Upper lobe of left lung (tissue), 6 donors: ENCODE data around the gene KCNJ1. TPM values are rescaled to one million over a fixed set of nuclear protein-coding genes. Genes with fewer than 3 reads are reported as not detected.

Source experiments
- ATAC-seq, 2 donors: fragments of 200-7000 bp; cut with Tn5 transposase; one replicate each; pipeline ENCODE4 v1.9.1; 2022; ENCODE audit warnings: mild to moderate bottlenecking in 2 of 2, moderate library complexity in 2 of 2; ENCODE audit not compliant: low FRiP score in 2 of 2
- DNase-seq, 2 donors: peaks; one replicate each; pipeline ENCODE4 v3.0.0-alpha.2; 2019 to 2020
- H3K27ac ChIP-seq, 4 donors: fragments of 200-600 bp; sonication (generic); one replicate each; pipeline ENCODE4 v1.5.1; 2016 to 2019
- H3K27me3 ChIP-seq, 4 donors: fragments of 200-600 bp; sonication (generic); one replicate each; pipeline ENCODE4 v1.5.1; 2017 to 2019
- H3K36me3 ChIP-seq, 4 donors: fragments of 200-600 bp; sonication (generic); one replicate each; pipeline ENCODE4 v1.5.1; 2016 to 2019
- H3K4me1 ChIP-seq, 4 donors: fragments of 200-600 bp; sonication (generic); one replicate each; pipeline ENCODE4 v1.5.1; 2018 to 2019
- H3K4me3 ChIP-seq, 4 donors: fragments of 200-600 bp; sonication (generic); one replicate each; pipeline ENCODE4 v1.5.1; 2017 to 2019; ENCODE audit warnings: mild to moderate bottlenecking in 2 of 4, moderate library complexity in 1 of 4
- H3K9me3 ChIP-seq, 4 donors: fragments of 200-600 bp; sonication (generic); one replicate each; pipeline ENCODE4 v1.5.1; 2018 to 2019
- EP300 ChIP-seq, 4 donors: sonication (generic); formaldehyde crosslinking; IDR thresholded peaks; one replicate each; pipeline ENCODE4 v1.5.1; 2017; ENCODE audit warnings: antibody characterized with exemption in 4 of 4, control low read depth in 2 of 4
- POLR2A ChIP-seq, 4 donors: fragments of 450-650 bp; IDR thresholded peaks; one replicate each; pipeline ENCODE4 v1.5.1; 2016 to 2017; ENCODE audit warnings: antibody characterized with exemption in 4 of 4, mild to moderate bottlenecking in 2 of 4
- POLR2AphosphoS5 ChIP-seq, 2 donors: sonication (generic); formaldehyde crosslinking; IDR thresholded peaks; one replicate each; pipeline ENCODE4 v1.5.1; 2017; ENCODE audit warnings: antibody characterized with exemption in 2 of 2
- WGBS, 2 donors: methylation state at CpG; one replicate each; pipeline ENCODE4 v1.1.5; 2017 to 2018; 5-methylcytosine and 5-hydroxymethylcytosine counted together
- total RNA-seq, 6 donors: library from RNA; depleted of rRNA in 4 of 6; stranded (reverse); fragments of >200 nt in 4 of 6; gene quantifications; one replicate each; pipeline versions ENCODE4 v1.1.0 to v1.2.1, GENCODE V29; 2016 to 2021
- TF ChIP-seq, protein P1 (sequence below), 6 experiments: fragments of 450-650 bp in 4 of 6; fragments of 200-600 bp in 2 of 6; sonication (generic) in 2 of 6; IDR thresholded peaks; one replicate each; pipeline ENCODE4 v1.5.1; 2016 to 2019; ENCODE audit warnings: antibody characterized with exemption in 6 of 6
- donor health status: DM: no; HTN: no; CAD: no; lungs with moderate emphysema.
- donor health status: DM: no; HTN: yes; CAD: no; lungs with severe emphysema.

KCNJ1 gene
- total RNA-seq, 6 donors from 2014 or later = 0.15 to 0.59 (median 0.20) TPM; not detected in 3

DNA sequence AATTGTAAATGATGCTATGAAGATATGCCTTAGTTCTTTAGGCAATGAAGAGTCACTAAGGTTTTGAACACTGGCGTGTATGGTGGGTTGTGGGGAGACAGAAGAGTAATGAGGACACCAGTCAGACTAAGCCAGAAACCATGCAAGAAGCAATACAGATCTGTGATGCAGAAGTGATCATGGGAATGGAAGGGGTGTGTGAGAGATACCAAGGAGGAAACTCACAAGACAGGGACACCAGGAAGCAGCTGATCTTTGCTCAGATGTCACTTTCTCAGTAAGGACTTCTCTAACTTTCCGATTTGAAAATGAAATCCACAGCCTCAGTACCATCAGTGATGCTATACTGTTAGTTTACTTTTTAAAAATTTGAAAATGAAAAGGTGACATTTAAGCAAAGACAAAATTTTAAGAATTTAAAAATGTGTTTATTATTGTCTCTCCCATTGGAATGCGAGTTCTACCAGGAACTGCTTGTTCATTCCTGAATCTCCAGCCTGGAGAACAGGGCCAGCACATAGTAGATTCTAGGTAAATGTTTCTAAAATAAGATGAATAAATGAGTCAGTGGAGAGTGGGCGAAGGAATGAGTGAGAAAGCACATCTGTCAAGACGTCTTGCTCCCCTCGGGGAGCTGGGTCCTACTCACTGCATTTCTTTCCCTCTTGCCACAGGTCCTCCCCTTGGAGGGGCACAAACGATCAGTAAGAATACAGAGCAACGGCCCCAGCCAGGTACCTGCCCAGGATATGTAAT is 60.4 kb downstream of the KCNJ1 start:
- Histone ChIP-seq H3K4me1 (peaks cover 0 to 12% (median 6%) of the 10 kb centered on the region in 4 donors), H3K4me3 (no peak overlapping the region), H3K27ac (no peak overlapping the region), H3K9me3 (no peaks in the 10 kb centered on the region), H3K36me3 (peaks cover 2 to 76% (median 11%) of the 10 kb centered on the region in 4 donors), H3K27me3 (no peaks in the 10 kb centered on the region)
- TF ChIP-seq POLR2AphosphoS5 (IDR thresholded peaks at IDR 0.05) (no peak), POLR2A (IDR thresholded peaks at IDR 0.05) (no peak), EP300 (IDR thresholded peaks at IDR 0.05) (no peak)
- TF ChIP-seq, protein P1, sequence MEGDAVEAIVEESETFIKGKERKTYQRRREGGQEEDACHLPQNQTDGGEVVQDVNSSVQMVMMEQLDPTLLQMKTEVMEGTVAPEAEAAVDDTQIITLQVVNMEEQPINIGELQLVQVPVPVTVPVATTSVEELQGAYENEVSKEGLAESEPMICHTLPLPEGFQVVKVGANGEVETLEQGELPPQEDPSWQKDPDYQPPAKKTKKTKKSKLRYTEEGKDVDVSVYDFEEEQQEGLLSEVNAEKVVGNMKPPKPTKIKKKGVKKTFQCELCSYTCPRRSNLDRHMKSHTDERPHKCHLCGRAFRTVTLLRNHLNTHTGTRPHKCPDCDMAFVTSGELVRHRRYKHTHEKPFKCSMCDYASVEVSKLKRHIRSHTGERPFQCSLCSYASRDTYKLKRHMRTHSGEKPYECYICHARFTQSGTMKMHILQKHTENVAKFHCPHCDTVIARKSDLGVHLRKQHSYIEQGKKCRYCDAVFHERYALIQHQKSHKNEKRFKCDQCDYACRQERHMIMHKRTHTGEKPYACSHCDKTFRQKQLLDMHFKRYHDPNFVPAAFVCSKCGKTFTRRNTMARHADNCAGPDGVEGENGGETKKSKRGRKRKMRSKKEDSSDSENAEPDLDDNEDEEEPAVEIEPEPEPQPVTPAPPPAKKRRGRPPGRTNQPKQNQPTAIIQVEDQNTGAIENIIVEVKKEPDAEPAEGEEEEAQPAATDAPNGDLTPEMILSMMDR (IDR thresholded peaks at IDR 0.05) = no peak
- 83 to 87% methylated on average over 8 of the region's 8 CpGs for WGBS, 2 donors
- ATAC-seq (no peak), DNase-seq (no peak)

- peaks cover 0 to 12% (median 6%) of the 10 kb centered on the region in 4 donors for H3K4me1 ChIP-seq
- peaks cover 0 to 71% (median 11%) of the 10 kb centered on the region in 4 donors for H3K36me3 ChIP-seq
- no peak overlapping the region for H3K4me3 ChIP-seq
- TF ChIP-seq POLR2A (IDR thresholded peaks at IDR 0.05) (no peak), EP300 (IDR thresholded peaks at IDR 0.05) (no peak), POLR2AphosphoS5 (IDR thresholded peaks at IDR 0.05) (no peak)
- TF ChIP-seq, protein P1 (IDR thresholded peaks at IDR 0.05) = no peak
- WGBS, 2 donors = 82 to 86% methylated on average over 5 of the region's 5 CpGs
- no peak overlapping the region for H3K27ac ChIP-seq
- no peaks in the 10 kb centered on the region for H3K9me3 ChIP-seq
- no peak for DNase-seq
- ATAC-seq = no peak
- H3K27me3 ChIP-seq = no peaks in the 10 kb centered on the region
These were observed 62.6 kb downstream of the KCNJ1 start for GRCh38 chr11:128804481-128804880.

DNA sequence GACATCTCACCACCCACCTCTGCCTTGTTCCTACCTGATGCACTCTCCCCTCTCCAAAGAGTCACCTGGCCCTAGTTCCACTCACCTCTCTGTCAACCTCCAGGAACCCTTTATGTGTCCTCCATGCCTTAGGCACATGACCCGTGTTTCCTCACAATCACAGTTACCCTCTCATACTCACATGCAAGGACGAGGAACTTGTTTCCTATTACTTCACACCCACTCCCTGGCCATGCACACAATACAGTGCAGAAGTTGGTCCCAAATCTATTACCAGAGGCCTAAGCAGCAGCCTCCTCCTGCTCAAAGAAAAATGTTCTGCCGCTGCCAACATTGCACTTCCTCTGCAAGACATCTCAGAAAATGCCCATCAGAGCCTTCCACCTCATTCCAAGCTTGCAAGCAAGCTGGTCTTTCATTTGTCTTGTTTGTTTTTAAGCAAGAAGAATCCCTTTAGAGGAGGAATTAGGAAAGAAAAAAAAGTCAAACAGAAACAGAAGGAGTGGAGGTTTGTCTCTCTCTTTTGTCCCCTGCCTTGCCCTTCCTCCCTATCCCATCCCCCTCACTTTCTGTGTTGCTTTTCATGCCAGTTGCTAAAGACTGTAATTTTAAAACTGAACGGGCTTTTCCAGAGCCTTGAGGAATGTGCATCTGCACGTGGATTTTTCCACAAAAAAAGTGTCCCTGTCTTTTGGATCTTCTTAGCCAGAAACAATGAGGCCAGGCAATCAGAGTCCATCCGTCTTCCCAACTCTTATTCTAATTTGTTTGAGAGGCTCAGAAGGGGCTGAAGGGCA is 63.4 kb downstream of the KCNJ1 start:
- DNase-seq (peak in 1 of 2 donors; percentile 30), ATAC-seq (peak; percentile 32 to 38)
- Histone ChIP-seq H3K4me3 (no peak overlapping the region), H3K27me3 (no peaks in the 10 kb centered on the region), H3K27ac (no peak overlapping the region), H3K36me3 (peaks cover 0 to 70% (median 9%) of the 10 kb centered on the region in 4 donors), H3K9me3 (no peaks in the 10 kb centered on the region), H3K4me1 (peaks cover 0 to 12% (median 6%) of the 10 kb centered on the region in 4 donors)
- TF ChIP-seq, protein P1 (IDR thresholded peaks at IDR 0.05) = no peak
- TF ChIP-seq POLR2AphosphoS5 (IDR thresholded peaks at IDR 0.05) (no peak), EP300 (IDR thresholded peaks at IDR 0.05) (no peak), POLR2A (IDR thresholded peaks at IDR 0.05) (no peak)
- 64 to 67% methylated on average over 6 of the region's 6 CpGs for WGBS, 2 donors

DNA sequence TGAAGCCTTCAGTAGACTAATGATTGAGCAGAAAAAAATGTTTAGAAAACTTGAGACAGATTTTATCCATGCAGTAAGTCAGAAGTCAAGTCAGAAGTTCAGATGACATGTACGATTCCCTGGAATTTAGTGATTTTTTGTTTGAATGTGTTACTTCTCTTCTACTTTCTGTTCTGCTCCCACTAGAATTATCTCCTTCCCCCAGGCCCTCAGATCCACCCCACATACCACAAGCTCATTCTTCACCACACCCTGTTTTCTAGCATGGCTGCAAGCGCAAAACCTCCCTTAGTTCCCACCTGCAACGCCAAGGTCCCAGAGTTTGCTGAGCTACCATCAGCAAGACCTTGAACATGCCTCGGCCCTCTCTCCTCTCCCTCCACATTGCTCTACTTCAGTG is 64.1 kb downstream of the KCNJ1 start:
- H3K27me3 ChIP-seq = no peaks in the 10 kb centered on the region
- TF ChIP-seq POLR2A (IDR thresholded peaks at IDR 0.05) = no peak
- TF ChIP-seq EP300 (IDR thresholded peaks at IDR 0.05) = no peak
- TF ChIP-seq, protein P1 (IDR thresholded peaks at IDR 0.05) = no peak
- no peak for TF ChIP-seq POLR2AphosphoS5 (IDR thresholded peaks at IDR 0.05)
- DNase-seq (no peak), ATAC-seq (peak in 1 of 2 donors; percentile 4)
- no peak overlapping the region for H3K4me3 ChIP-seq
- H3K27ac ChIP-seq = peak overlapping the region in 1 of 4 donors; percentile 6
- peaks cover 0 to 72% (median 10%) of the 10 kb centered on the region in 4 donors for H3K36me3 ChIP-seq
- WGBS, 2 donors = 80 to 95% methylated on average over 4 of the region's 4 CpGs
- peaks cover 0 to 12% (median 6%) of the 10 kb centered on the region in 4 donors for H3K4me1 ChIP-seq
- H3K9me3 ChIP-seq = no peaks in the 10 kb centered on the region
